Measurements from ENCODE around the gene ARMC2.

The ARMC2 gene

DNA sequence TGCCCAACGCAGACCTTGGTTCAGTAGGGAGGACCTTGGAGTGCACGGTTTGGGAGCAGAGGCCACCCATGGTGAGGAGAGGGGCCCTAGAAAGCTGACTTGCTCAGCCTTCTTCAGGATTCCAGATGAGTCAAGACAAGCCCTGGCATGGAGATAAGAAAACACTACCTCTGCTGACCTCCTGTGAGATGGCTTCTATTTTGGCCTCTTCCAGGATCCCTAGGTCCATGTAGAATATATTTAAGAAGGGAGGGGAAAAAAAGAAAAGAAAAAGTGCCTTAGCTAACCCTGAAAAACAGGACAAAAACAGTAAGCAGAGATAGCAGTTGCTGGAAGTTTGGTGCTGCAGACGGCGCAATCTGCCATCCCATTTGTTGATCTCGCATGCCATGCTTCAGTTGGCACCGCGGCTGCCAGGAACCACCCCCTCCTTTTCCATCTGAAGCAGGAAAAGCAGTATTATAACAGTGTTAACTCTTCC is 100.0 kb downstream of the ARMC2 start:
- ATAC-seq (replicated peaks): no peak
- Mint-ChIP-seq H3K36me3 (no peaks in the 10 kb centered on the region), H3K9me3 (no peaks in the 10 kb centered on the region), H3K4me3 (peak overlapping the region; percentile 19 to 38), H3K27me3 (no peaks in the 10 kb centered on the region), H3K4me1 (peaks cover 29 to 46% of the 10 kb centered on the region in 2 donors), H3K27ac (peak overlapping the region; percentile 52)
- DNase-seq: no peak

DNA sequence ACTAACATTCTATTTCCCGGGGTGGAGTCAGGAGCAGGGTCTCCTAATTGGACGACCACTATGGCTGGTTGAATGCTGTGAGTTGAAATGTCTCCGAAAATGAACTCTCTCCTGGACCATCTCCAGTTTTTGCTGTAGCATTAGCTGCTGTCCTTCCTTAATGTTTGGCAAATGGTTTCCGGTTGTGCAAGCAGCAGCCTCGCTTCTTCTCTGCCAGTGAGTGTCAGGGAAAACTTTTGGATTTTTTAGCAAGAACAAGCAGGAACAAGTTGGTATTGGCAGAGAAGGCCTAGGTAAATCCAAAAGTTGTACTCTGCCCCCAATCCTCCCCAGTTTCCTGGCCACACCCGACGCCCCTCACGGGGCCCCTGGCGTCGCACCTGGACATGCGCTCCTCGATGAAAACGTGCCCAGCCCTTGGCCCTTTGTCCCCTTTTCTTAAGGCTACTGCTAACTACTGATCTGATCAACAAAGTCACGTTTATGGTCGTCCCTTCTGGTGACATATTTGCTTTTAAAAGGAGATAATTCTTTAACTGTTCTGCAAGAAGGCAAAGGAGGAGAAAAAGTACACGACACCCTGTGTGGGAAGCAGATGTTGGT is 103.2 kb downstream of the ARMC2 start:
- Mint-ChIP-seq H3K27ac (no peak overlapping the region), H3K4me1 (peaks cover 22 to 32% of the 10 kb centered on the region in 2 donors), H3K4me3 (no peak overlapping the region), H3K36me3 (no peaks in the 10 kb centered on the region), H3K9me3 (no peaks in the 10 kb centered on the region), H3K27me3 (no peaks in the 10 kb centered on the region)
- ATAC-seq (replicated peaks): no peak
- DNase-seq: no peak

DNA sequence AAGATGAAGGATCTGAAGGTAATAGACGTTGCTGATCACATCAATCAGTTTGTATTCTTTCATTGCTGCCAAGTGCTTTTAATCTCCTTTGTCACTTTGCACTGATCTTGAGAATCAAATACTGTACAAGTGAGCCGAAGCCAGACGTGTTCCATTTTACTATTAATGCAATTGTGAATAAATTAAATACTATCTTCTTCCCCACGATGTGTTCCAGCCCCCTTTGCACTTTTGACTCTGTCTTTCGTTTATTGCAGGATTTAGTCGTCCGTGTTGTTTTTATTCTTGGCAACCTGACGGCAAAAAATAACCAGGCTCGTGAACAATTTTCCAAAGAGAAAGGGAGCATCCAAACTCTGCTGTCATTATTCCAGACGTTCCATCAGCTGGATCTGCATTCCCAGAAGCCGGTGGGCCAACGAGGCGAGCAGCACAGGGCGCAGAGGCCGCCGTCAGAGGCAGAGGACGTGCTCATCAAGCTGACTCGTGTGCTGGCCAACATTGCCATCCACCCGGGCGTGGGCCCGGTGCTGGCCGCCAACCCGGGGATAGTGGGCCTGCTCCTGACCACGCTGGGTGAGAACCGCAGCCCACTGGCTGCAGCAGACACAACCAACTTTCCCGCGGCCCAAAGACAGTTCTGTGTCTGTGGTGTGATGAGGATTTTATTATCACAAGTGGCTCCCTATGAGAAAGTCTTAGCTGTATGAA is 104.7 kb downstream of the ARMC2 start:
- no peaks in the 10 kb centered on the region for H3K9me3 Mint-ChIP-seq
- H3K4me1 Mint-ChIP-seq: peaks cover 13 to 19% of the 10 kb centered on the region in 2 donors
- H3K27ac Mint-ChIP-seq: no peak overlapping the region
- no peak overlapping the region for H3K4me3 Mint-ChIP-seq
- H3K36me3 Mint-ChIP-seq: no peaks in the 10 kb centered on the region
- no peak for DNase-seq
- no peaks in the 10 kb centered on the region for H3K27me3 Mint-ChIP-seq
- ATAC-seq (replicated peaks): no peak

DNA sequence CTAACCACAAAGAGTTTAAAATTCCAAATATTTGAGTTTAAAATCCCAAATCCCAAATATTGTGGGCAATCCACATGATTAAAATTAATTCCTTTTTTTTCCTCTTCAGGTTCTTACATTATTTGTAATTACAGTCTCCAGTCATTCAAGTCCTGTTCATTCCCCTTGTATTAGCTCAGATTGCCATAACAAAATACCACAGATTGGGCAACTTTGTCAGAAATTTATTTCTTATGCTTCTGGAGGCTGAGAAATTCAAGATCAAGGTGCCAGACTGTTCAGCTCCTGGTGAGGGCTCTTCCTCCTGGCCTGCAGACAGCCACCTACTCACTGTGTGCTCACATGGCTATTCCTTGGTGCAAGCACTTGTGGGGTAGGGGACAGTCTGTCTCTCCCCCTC is 105.5 kb downstream of the ARMC2 start:
- Mint-ChIP-seq H3K27ac (no peak overlapping the region), H3K4me3 (no peak overlapping the region), H3K4me1 (peaks cover 7 to 11% of the 10 kb centered on the region in 2 donors), H3K27me3 (no peaks in the 10 kb centered on the region), H3K9me3 (no peaks in the 10 kb centered on the region), H3K36me3 (no peaks in the 10 kb centered on the region)
- ATAC-seq (replicated peaks) (no peak), DNase-seq (no peak)

DNA sequence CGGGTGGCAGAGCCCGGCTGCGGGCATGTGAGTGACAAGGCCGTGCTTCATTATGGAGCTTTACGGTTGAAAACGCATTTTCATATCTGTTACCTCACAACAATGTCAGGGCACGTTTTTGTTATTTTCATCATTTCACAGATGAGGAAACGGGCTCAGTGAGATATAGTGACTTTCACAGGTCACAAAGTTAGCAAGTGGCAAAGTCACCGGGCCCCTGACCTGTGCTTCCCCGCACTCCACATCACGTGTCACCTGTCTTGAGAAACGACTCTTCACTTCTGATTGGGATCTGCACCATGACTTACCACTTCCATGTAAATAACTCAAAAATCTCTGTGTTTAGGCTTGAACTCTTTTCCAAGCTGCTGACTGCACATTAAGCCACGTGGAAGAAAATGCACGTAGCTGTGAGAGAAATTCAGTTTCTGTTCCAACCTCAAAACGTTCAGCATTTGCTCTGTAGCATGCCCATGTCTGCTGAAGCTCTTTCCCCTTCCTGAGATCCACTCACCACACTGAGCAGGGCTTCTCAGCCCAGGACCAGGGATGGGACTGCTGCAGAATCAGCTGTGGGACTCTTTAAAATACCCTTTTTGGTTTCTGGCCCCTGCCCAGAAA is 107.2 kb downstream of the ARMC2 start:
- H3K27me3 Mint-ChIP-seq: no peaks in the 10 kb centered on the region
- H3K4me3 Mint-ChIP-seq: no peak overlapping the region
- H3K9me3 Mint-ChIP-seq: no peaks in the 10 kb centered on the region
- no peak overlapping the region for H3K27ac Mint-ChIP-seq
- ATAC-seq (replicated peaks) (peak in 1 of 2 donors; percentile 45), DNase-seq (no peak)
- no peaks in the 10 kb centered on the region for H3K36me3 Mint-ChIP-seq
- peaks cover 14 to 22% of the 10 kb centered on the region in 2 donors for H3K4me1 Mint-ChIP-seq

DNA sequence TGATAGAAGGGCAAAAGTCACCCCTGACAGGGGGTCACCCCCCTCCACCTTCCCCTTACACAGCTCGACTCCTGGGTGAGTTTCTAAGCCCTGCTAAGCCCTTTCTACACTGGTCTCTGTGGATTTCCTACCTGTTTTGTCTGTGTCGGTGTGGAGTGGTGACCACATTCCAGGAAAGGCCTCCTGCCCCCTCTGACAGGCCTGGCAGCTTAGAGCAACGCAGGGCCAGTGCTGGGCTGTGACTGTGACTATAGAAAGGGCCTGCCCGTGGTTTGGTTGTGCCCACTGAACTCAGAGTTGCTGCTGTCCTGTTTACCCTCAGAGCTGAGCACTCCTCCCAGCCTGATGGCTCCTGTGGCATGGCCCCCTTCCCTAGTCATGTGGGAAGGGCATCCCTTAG is 109.0 kb downstream of the ARMC2 start:
- Mint-ChIP-seq H3K36me3 (no peaks in the 10 kb centered on the region), H3K9me3 (no peaks in the 10 kb centered on the region), H3K27ac (no peak overlapping the region), H3K4me3 (no peak overlapping the region), H3K27me3 (no peaks in the 10 kb centered on the region), H3K4me1 (peaks cover 14 to 26% of the 10 kb centered on the region in 2 donors)
- DNase-seq: no peak
- ATAC-seq (replicated peaks): no peak

DNA sequence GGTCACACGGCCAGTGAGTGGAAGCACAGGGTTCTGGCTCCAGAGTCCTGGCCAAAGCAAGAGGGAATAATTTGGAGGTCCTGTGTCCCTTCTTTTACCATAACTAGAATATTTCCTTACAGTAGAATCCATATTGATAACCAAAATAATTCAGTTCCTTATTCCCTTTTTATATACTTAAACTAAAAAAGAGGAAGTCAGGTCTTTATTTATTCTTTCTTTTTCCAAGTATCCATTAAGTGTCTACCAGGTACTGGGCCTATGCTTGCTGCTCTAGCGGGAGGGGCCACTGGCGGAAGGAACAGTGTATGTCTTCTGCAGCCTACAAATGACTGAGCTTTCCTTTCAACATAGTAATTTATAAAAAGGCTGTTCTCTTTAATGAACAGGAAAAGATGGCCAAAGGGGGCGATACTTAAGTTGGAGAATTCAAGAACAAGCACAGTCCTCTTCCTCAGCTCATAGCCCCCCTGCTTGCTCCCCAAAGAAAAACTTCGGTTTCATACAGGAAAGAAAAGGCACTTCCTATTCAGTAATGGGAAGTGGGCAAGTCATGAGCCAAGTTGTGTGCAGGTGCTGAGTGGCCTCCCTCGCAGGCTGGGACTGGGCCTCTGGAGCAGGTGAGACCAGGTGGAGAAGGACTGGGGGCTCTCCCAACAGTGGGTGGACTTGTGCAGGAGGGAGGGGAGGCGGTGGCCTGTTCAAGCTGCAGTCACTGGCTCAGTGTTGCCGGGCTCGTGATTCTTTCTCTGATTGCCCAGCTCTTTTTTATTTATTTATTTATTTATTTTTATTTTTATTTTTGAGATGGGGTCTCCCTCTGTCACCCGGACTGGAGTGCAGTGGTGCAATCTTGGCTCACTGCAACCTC is 110.9 kb downstream of the ARMC2 start:
- DNase-seq: no peak
- peaks cover 14 to 26% of the 10 kb centered on the region in 2 donors for H3K4me1 Mint-ChIP-seq
- no peaks in the 10 kb centered on the region for H3K9me3 Mint-ChIP-seq
- no peaks in the 10 kb centered on the region for H3K36me3 Mint-ChIP-seq
- no peaks in the 10 kb centered on the region for H3K27me3 Mint-ChIP-seq
- H3K4me3 Mint-ChIP-seq: no peak overlapping the region
- no peak overlapping the region for H3K27ac Mint-ChIP-seq
- peak in 1 of 2 donors; percentile 27 for ATAC-seq (replicated peaks)

DNA sequence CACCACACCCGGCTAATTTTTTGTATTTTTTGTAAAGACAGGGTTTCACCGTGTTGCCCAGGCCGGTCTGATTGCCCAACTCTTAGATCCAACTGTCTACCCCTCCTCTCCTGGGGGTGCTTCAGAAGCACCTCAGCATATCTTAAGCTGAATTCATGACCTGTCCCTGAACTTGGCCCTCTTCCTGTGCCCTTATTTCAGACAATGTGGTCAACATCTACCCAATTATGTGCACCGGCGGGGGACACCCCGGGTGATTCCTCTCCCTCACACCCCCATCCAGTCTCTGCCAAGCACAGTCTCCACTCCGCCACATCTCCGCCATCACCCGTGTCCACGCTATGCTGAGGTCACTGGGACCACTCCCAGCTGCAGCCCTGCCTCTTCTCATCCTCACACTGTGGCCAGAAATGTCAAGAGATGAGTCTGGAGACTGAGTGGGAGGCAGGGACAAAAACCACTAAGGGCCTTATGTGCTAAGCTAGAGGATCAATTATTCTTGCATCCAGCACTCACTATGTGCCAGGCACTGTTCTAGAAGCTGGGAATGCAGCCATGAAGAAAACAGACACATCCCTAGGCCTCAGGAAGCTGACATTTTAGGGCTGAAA is 111.9 kb downstream of the ARMC2 start:
- Mint-ChIP-seq H3K4me1 (peaks cover 14 to 26% of the 10 kb centered on the region in 2 donors), H3K27me3 (no peaks in the 10 kb centered on the region), H3K4me3 (no peak overlapping the region), H3K27ac (no peak overlapping the region), H3K9me3 (no peaks in the 10 kb centered on the region), H3K36me3 (no peaks in the 10 kb centered on the region)
- DNase-seq: no peak
- ATAC-seq (replicated peaks): no peak

DNA sequence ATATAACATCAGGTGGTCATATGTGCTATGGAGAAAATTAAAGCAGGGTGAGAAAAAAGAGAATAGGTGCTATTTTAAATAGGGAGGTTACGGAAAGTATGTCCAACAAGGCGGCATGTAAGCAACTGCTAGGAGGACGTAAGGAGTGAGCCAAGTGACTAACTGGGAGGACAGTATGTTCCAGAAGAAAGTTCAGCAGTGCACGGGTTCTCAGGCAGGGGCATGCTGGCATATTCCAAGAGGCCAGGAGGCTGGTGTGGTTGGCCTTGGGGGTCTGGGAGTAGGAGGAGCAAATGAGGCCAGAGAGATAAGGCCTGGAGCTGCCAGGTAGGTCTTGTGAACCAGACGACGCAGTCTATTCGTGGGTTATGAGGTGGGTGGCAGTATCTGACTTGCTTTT is 112.4 kb downstream of the ARMC2 start:
- no peaks in the 10 kb centered on the region for H3K27me3 Mint-ChIP-seq

DNA sequence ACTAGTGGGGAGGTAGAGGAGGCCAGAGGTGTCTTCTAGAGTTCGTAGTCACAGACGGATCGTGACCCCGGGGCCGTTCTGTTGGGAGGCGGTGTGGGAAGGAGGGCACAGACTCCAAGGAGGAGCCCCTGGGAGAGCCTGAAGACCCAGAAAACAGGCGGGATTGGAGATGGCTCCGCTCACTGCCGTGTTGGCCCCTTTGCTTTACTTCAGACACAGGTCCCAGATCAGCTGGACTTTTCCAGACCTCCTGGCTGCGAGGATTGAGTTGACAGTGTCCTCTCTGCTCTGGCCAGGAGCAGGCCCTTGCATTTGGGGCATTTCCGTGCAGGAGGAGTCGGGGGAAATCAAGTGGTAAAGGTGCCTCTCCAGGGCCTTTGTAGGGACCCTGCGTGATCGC is 112.9 kb downstream of the ARMC2 start:
- ATAC-seq (replicated peaks) (no peak), DNase-seq (no peak)
- H3K9me3 Mint-ChIP-seq: no peaks in the 10 kb centered on the region
- peaks cover 9 to 19% of the 10 kb centered on the region in 2 donors for H3K4me1 Mint-ChIP-seq
- no peaks in the 10 kb centered on the region for H3K36me3 Mint-ChIP-seq
- H3K27me3 Mint-ChIP-seq: no peaks in the 10 kb centered on the region
- no peak overlapping the region for H3K4me3 Mint-ChIP-seq
- no peak overlapping the region for H3K27ac Mint-ChIP-seq

More for the DNA sequence above, 112.4 kb downstream of the ARMC2 start:
- Mint-ChIP-seq H3K36me3 (no peaks in the 10 kb centered on the region), H3K4me3 (no peak overlapping the region), H3K4me1 (peaks cover 12 to 22% of the 10 kb centered on the region in 2 donors), H3K27ac (no peak overlapping the region), H3K9me3 (no peaks in the 10 kb centered on the region)
- DNase-seq (no peak), ATAC-seq (replicated peaks) (no peak)

DNA sequence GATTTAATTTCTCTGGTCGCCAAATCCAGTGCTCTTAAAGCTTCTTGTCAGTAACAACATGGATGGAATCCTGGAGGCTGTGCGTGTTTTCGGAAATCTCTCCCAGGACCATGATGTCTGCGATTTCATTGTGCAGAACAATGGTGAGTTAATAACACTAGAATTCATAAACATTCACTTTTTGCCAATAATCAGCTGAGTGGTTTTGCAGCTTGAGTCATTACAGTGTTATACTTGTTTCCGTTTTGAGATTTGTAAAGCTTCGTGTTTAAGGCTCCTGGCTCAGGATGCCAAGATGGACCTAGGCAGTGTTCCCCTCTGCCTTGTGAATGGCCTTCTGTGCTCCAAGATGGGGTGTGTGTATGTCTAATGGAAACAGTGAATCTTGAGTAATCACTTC is 113.8 kb downstream of the ARMC2 start:
- no peaks in the 10 kb centered on the region for H3K36me3 Mint-ChIP-seq
- peaks cover 14 to 26% of the 10 kb centered on the region in 2 donors for H3K4me1 Mint-ChIP-seq

DNA sequence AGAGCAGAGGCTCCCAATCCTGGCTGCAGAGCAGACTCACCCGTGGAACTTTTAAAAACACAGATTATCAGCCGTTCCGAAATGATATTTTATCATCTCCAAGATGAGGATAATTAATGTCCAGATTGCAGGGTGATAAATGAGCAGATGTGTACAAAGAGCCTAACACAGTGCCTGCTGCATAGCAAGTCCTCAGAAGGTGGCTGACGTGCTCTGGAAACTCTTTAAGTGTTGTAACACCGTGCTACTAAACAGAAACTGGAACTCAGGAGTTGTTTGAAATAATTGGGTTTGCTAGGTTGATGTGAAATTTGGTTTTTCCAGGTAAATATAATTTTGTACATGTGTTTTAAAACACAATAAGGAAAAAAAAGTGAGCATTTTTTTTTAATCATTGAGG is 118.0 kb downstream of the ARMC2 start:
- no peak for ATAC-seq (replicated peaks)
- no peaks in the 10 kb centered on the region for H3K9me3 Mint-ChIP-seq
- no peaks in the 10 kb centered on the region for H3K36me3 Mint-ChIP-seq
- no peaks in the 10 kb centered on the region for H3K27me3 Mint-ChIP-seq
- no peak overlapping the region for H3K27ac Mint-ChIP-seq
- H3K4me3 Mint-ChIP-seq: no peak overlapping the region
- DNase-seq: no peak
- peaks cover 10 to 17% of the 10 kb centered on the region in 2 donors for H3K4me1 Mint-ChIP-seq

More for the DNA sequence above, 113.8 kb downstream of the ARMC2 start:
- DNase-seq (no peak), ATAC-seq (replicated peaks) (no peak)
- no peak overlapping the region for H3K4me3 Mint-ChIP-seq
- H3K27me3 Mint-ChIP-seq: no peaks in the 10 kb centered on the region
- no peak overlapping the region for H3K27ac Mint-ChIP-seq
- no peaks in the 10 kb centered on the region for H3K9me3 Mint-ChIP-seq

DNA sequence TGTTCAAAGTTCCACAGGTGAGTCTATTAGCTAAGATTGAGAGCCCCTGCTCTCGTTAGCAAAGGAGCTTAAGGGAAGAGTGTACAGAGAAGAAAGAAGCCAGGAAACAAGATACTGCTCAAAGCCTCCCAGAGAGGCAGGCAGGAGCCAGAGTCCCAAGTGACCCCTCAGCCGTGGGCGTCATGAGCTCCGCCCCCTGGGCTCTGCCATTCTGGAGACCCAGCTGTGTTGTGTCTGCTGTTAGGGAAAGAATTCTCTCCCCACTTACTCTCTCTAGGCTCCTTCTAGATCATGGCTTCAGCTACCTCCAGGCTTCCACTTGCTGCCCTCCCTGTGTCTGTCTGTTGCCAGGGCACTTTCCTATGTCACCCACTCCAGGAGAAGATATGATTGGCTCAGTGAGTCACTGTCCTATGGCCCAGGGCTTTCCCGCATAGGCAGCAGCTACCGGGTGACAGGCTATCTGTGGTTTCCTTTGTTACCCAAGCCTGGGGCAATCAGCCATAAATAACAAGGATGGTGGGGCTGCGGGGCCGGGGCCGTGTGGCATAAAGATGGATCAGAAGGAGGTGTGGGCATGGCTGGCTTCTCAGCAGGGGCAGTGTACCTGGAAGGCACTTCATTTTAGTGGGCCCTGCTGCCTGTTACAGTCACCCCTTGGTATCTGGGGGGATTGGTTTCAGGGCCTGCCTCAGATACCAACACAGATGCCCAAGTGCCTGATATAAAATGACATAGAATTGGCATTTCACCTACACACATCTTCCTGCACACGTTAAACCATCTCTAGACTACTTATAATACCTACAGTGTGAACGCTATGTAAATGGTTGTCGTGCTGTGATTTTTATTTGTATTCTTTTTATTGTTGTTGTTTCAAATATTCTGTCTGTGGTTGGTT is 118.9 kb downstream of the ARMC2 start:
- peak; percentile 86 to 96 for ATAC-seq (replicated peaks)
- H3K4me1 Mint-ChIP-seq: peaks cover 10 to 17% of the 10 kb centered on the region in 2 donors
- no peaks in the 10 kb centered on the region for H3K27me3 Mint-ChIP-seq
- H3K36me3 Mint-ChIP-seq: no peaks in the 10 kb centered on the region
- peak; percentile 8 for DNase-seq
- H3K4me3 Mint-ChIP-seq: peak overlapping the region in 1 of 2 donors; percentile 36
- H3K9me3 Mint-ChIP-seq: no peaks in the 10 kb centered on the region
- H3K27ac Mint-ChIP-seq: peak overlapping the region; percentile 40

All from stimulated activated naive B cell treated with anti-CD40 and anti-IgM and Interleukin-4, amounts not matched to agents 10 μg/mL and 1 μg/mL and 100 μg/mL, for 72 hours (primary cell).